Measurements from ENCODE around the gene DAPK1. TPM values are rescaled to one million over a fixed set of nuclear protein-coding genes. Genes with fewer than 3 reads are reported as not detected.
A peak's percentile ranks its signal among the peaks of the same experiment; 100 is the strongest.

The DAPK1 gene
- total and polyA plus RNA-seq, 5 experiments from 2014 or later = 0.55 to 1.9 (median 0.55) TPM; not detected in 2

GRCh38 chr9:87671925-87672324 lies 174.3 kb downstream of the DAPK1 start:
- DNase-seq (peak in 1 of 10 donors; percentile 22), ATAC-seq (no peak)
- no peak overlapping the region for H3K4me3 Mint-ChIP-seq
- H3K4me1 Mint-ChIP-seq = peaks cover 0 to 3% (median 0%) of the 10 kb centered on the region in 4 donors
- no peak overlapping the region for H3K27ac Mint-ChIP-seq
- H3K27me3 Mint-ChIP-seq = peaks cover 0 to 11% (median 0%) of the 10 kb centered on the region in 5 donors
- H3K36me3 Mint-ChIP-seq = peaks cover 0 to 5% (median 0%) of the 10 kb centered on the region in 3 donors
- H3K9me3 Mint-ChIP-seq = peaks cover 0 to 4% (median 0%) of the 10 kb centered on the region in 9 donors
- POLR2A ChIA-PET = no interaction called here

DNA sequence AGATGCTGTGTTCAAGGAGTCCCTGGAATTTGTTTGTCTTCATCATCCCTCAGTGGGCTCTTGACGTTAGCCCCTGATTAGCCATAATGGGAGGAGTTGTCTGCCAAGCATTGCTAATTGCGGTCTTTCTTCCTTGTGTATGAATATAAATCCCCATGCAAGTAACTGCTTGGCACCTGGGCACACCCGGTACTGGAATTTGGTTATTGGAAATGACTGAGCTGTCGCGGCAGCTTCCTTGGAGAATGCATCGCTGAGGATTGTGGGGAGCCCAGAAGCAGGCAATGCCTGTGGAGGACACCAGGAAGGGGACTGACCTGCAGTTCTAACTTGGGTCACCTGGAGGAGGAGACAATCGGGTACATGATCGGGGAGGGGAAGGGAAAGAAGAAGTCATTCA lies 174.9 kb downstream of the DAPK1 start:
- POLR2A ChIA-PET = no interaction called here
- Mint-ChIP-seq H3K9me3 (no peaks in the 10 kb centered on the region), H3K27ac (no peak overlapping the region), H3K27me3 (peaks cover 0 to 11% (median 0%) of the 10 kb centered on the region in 5 donors), H3K4me3 (no peak overlapping the region), H3K36me3 (peaks cover 0 to 5% (median 0%) of the 10 kb centered on the region in 3 donors), H3K4me1 (peaks cover 0 to 3% (median 0%) of the 10 kb centered on the region in 4 donors)
- peak in 1 of 10 donors; percentile 30 for DNase-seq
- ATAC-seq = no peak

- no peak overlapping the region for H3K4me3 Mint-ChIP-seq
- H3K4me1 Mint-ChIP-seq = peaks cover 0 to 3% (median 0%) of the 10 kb centered on the region in 4 donors
- H3K9me3 Mint-ChIP-seq = no peaks in the 10 kb centered on the region
- POLR2A ChIA-PET = no interaction called here
- DNase-seq = peak in 1 of 10 donors; percentile 41
- no peak for ATAC-seq
- no peaks in the 10 kb centered on the region for H3K36me3 Mint-ChIP-seq
- H3K27me3 Mint-ChIP-seq = peaks cover 0 to 11% (median 6%) of the 10 kb centered on the region in 5 donors
- H3K27ac Mint-ChIP-seq = no peak overlapping the region
These were observed 175.9 kb downstream of the DAPK1 start for GRCh38 chr9:87673446-87674120.

DNA sequence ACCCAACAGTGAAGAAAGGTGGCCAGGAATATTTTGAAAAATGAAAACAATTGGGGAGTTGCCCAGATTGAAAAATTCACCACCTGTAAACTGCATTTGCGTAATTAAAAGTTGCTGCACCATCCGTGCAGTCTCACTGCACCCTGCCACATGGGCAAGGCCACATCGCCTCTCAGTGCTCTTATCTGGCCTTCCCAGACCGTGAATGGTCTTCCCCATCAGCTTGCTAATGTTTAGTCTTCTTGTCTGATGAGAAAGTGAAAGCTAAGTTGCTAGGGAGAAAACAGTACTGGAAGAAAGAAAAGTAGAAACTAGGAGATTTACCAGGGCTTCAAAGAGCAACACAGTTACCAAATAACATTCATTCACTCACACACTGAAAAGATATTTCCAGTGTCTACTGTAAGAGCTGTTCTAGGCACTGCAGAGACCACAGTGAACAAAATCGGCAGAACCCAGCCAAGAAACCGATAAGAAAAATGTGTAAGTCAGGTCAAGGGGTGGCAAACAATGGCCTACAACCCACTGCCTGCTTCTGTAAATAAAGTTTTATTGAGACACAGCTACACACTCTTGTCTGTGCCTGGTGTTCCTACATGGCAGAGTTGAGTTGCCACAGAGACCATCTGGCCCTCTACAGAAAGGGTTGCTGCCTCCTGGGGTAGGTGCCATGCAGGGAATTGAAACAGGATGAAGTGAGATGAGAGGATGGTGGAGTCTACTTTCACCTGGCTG lies 177.1 kb downstream of the DAPK1 start:
- POLR2A ChIA-PET = no interaction called here
- ATAC-seq (no peak), DNase-seq (peak in 1 of 10 donors; percentile 13)
- peaks cover 0 to 11% (median 6%) of the 10 kb centered on the region in 5 donors for H3K27me3 Mint-ChIP-seq
- H3K4me3 Mint-ChIP-seq = no peak overlapping the region
- H3K36me3 Mint-ChIP-seq = no peaks in the 10 kb centered on the region
- H3K9me3 Mint-ChIP-seq = no peaks in the 10 kb centered on the region
- H3K27ac Mint-ChIP-seq = no peak overlapping the region
- H3K4me1 Mint-ChIP-seq = peaks cover 0 to 3% (median 0%) of the 10 kb centered on the region in 4 donors

- POLR2A ChIA-PET = no interaction called here
- Mint-ChIP-seq H3K27me3 (peaks cover 0 to 11% (median 6%) of the 10 kb centered on the region in 5 donors), H3K4me3 (no peak overlapping the region), H3K4me1 (peaks cover 0 to 3% (median 0%) of the 10 kb centered on the region in 4 donors), H3K36me3 (no peaks in the 10 kb centered on the region), H3K27ac (no peak overlapping the region), H3K9me3 (no peaks in the 10 kb centered on the region)
- DNase-seq = peak in 1 of 10 donors; percentile 34
- ATAC-seq = no peak
These were observed 178.3 kb downstream of the DAPK1 start for GRCh38 chr9:87675906-87676515.

DNA sequence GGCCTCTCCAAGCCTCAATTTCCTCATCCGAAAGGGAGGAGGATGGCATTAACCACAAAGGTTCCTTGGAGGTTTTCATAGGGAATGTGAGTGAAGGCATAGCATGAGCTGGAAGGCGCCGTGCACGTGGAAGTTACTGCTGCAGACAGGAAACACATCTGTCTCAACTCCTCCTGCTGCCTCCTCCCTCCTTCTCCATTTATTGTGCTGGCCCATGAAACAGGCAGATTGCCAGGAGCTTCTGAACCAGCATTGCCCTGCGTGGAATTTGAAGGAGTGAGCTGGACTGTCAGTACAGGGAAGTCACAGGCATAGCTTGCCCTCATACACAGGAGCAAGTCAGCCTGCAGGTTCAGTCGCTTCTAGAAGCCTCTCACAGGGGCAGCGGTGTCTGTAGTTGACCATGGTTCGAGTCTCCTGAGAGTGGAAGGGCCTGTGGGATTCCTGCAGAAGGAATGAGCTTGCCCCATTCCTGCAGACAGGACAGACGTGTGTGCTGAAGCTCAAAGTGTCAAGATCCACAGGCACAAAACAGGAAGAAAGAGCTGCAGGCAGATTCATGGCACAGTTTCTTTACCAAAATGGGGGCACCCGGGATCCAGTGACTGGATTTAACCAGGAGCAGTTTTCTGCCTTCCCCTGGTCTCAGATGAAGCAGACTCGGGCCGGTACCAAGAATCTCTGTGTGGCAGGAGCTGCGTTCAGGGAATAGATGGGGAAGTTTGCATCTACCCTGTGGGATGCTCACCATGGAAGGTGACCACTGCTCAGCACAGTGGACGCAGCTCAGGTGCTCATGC lies 179.5 kb downstream of the DAPK1 start:
- Mint-ChIP-seq H3K36me3 (no peaks in the 10 kb centered on the region), H3K27ac (no peak overlapping the region)

DNA sequence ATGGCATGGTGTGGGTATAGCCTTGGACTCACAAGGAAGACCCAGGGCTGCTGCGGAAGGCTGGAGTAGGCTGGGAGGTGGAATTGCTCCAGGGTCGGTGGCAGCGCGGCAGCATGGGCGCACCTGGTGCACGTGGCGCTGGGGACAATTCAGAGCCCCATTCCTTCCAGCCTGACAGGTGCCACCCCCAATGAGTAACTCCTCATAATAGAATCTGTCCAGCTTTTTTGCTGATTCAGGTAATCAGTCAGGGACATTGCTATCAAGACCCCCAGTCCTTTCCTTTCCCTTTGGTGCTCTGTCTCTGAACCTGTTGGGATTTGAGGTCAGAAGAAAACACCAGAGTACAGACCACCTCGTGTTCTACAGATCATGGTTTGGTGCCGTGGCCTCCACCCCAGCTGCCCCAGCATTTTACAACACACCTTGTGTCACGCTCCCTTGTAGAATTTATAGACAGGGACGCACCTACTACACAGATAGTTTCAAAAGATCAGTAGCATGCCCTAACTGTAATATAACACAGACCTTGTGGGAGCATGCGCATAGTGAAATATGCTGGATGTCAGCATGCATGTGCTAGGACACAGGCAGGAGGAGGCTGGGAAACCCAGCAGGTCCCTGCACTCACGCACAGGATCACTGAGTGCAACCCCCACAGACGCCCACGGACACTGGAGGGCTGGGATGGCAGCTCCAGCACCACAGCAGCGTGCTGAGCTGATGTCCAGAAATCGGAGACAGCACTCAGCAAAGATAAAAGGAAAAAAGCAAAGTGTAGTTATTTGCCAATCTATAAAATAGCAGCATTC lies 180.3 kb downstream of the DAPK1 start:
- Mint-ChIP-seq H3K36me3 (no peaks in the 10 kb centered on the region), H3K27ac (no peak overlapping the region), H3K9me3 (no peaks in the 10 kb centered on the region), H3K4me1 (peaks cover 0 to 3% (median 0%) of the 10 kb centered on the region in 4 donors), H3K4me3 (no peak overlapping the region), H3K27me3 (peaks cover 0 to 8% (median 4%) of the 10 kb centered on the region in 5 donors)
- ATAC-seq (no peak), DNase-seq (peak in 1 of 10 donors; percentile 28)
- POLR2A ChIA-PET = no interaction called here

More for the DNA sequence above, 179.5 kb downstream of the DAPK1 start:
- Mint-ChIP-seq H3K27me3 (peaks cover 0 to 8% (median 6%) of the 10 kb centered on the region in 5 donors), H3K4me3 (no peak overlapping the region), H3K9me3 (no peaks in the 10 kb centered on the region), H3K4me1 (peaks cover 0 to 3% (median 0%) of the 10 kb centered on the region in 4 donors)
- peak in 1 of 10 donors; percentile 52 for DNase-seq
- POLR2A ChIA-PET = no interaction called here
- no peak for ATAC-seq

- no peaks in the 10 kb centered on the region for H3K4me1 Mint-ChIP-seq
- H3K27ac Mint-ChIP-seq = peak overlapping the region in 1 of 10 donors; percentile 36
- POLR2A ChIA-PET = no interaction called here
- H3K36me3 Mint-ChIP-seq = no peaks in the 10 kb centered on the region
- H3K9me3 Mint-ChIP-seq = no peaks in the 10 kb centered on the region
- peak in 4 of 10 donors; percentile 6 to 51 (median 12) for DNase-seq
- ATAC-seq = no peak
- H3K27me3 Mint-ChIP-seq = peaks cover 0 to 8% (median 2%) of the 10 kb centered on the region in 5 donors
- no peak overlapping the region for H3K4me3 Mint-ChIP-seq
These were observed 181.1 kb downstream of the DAPK1 start for GRCh38 chr9:87678650-87679355.

DNA sequence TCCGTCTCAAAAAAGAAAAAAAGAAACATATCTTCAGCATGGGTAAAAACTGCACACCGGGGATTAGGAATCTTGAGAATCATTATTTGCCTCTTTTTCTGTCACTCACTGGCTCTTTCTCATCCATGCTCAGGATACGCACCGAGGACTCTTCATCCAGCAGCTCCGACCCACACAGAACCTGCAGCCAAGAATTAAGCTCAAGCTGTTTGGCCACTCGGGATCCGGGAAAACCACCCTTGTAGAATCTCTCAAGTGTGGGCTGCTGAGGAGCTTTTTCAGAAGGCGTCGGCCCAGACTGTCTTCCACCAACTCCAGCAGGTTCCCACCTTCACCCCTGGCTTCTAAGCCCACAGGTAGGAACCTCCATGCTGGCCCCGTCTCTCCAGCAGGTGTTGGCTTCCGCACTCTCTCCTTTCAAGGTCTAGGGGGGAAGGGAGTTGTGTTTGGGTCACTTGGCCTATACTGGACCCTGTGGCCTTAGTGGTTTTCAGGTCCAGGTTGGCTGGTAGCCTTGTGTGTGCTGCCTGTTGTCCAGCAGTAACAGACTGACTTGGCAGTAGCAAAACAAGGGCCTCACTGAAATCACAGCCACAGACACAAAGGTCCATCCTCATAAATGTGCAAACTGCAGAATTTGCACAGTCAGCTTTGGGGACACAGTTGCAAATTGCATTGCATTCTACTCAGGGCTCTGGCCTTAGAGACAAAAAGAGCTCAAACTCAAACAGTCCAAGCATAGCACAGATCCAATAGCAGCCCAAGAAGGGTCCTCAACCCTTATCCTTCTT lies 183.8 kb downstream of the DAPK1 start:
- no peak for ATAC-seq
- H3K4me3 Mint-ChIP-seq = no peak overlapping the region
- H3K9me3 Mint-ChIP-seq = no peaks in the 10 kb centered on the region
- H3K4me1 Mint-ChIP-seq = peaks cover 6 to 14% (median 10%) of the 10 kb centered on the region in 4 donors
- POLR2A ChIA-PET = no interaction called here
- H3K27me3 Mint-ChIP-seq = peaks cover 0 to 8% (median 2%) of the 10 kb centered on the region in 5 donors
- no peak overlapping the region for H3K27ac Mint-ChIP-seq
- no peaks in the 10 kb centered on the region for H3K36me3 Mint-ChIP-seq
- peak in 1 of 10 donors; percentile 10 for DNase-seq

GRCh38 chr9:87682085-87682484 lies 184.4 kb downstream of the DAPK1 start:
- no peak for ATAC-seq
- Mint-ChIP-seq H3K36me3 (no peaks in the 10 kb centered on the region), H3K4me3 (no peak overlapping the region), H3K9me3 (no peaks in the 10 kb centered on the region), H3K4me1 (peaks cover 6 to 15% (median 10%) of the 10 kb centered on the region in 4 donors), H3K27me3 (peaks cover 0 to 6% (median 0%) of the 10 kb centered on the region in 5 donors), H3K27ac (peak overlapping the region in 1 of 10 donors; percentile 39)
- DNase-seq = no peak
- POLR2A ChIA-PET = no interaction called here

DNA sequence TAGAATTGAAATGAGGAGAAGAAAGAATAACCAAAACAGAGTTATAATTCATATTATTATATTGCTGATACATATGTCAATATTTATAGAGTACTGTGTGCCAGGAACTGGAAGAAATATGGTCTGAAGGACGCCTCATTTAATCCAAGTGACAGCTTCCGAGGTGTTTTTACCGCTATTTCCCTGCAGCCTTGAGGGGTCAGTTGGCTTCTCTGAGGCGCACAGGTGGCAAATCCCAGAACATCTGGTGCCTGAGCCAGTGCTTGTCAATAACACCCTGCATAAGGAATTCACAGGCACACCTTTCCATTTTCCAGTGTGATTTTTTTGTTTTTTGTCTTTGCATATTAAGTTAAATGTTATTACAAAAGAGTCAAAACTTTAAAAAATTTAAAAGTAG lies 185.0 kb downstream of the DAPK1 start:
- POLR2A ChIA-PET = no interaction called here
- H3K9me3 Mint-ChIP-seq = no peaks in the 10 kb centered on the region
- no peak overlapping the region for H3K4me3 Mint-ChIP-seq
- no peak for ATAC-seq
- peaks cover 0 to 6% (median 0%) of the 10 kb centered on the region in 5 donors for H3K27me3 Mint-ChIP-seq
- H3K4me1 Mint-ChIP-seq = peaks cover 6 to 15% (median 10%) of the 10 kb centered on the region in 4 donors
- DNase-seq = no peak
- no peaks in the 10 kb centered on the region for H3K36me3 Mint-ChIP-seq
- peak overlapping the region in 1 of 10 donors; percentile 39 for H3K27ac Mint-ChIP-seq
